Measurements from ENCODE around the gene MC1R.
"Not testable (repeated sequence)": the region's sequence is repeated elsewhere in the genome, so short reads cannot be mapped to it uniquely, and the experiment has no call there.

MC1R gene

GRCh38 chr16:89915303-89916232 lies 3.1 kb upstream of the MC1R start:
- DNase-seq, result no peak

GRCh38 chr16:89917773-89918452 lies 749 bp upstream of the MC1R start:
- peak; percentile 75 for DNase-seq

GRCh38 chr16:89919535-89920406 lies 1.1 kb downstream of the MC1R start:
- DNase-seq, result no peak

- no peak for DNase-seq
Measured at GRCh38 chr16:89920723-89921122, 2.1 kb downstream of the MC1R start.

- no peak for DNase-seq
Measured at GRCh38 chr16:89921131-89921701, 2.6 kb downstream of the MC1R start.

- DNase-seq, result no peak
Measured at GRCh38 chr16:89921702-89922476, 3.2 kb downstream of the MC1R start.

GRCh38 chr16:89922477-89922883 lies 3.8 kb downstream of the MC1R start:
- no peak for DNase-seq

- peak; percentile 28 for DNase-seq
Measured at GRCh38 chr16:89922884-89923639, 4.4 kb downstream of the MC1R start, which contains the start of gene TUBB3. TUBB3 (plus strand) TSS chr16:89923342; CDS start chr16:89923402, 60 bp downstream.

GRCh38 chr16:89923640-89924296 lies 5.1 kb downstream of the MC1R start:
- DNase-seq, result no peak

- DNase-seq, result no peak
Measured at GRCh38 chr16:89924297-89924924, 5.7 kb downstream of the MC1R start.

- DNase-seq, result no peak
Measured at GRCh38 chr16:89924925-89925307, 6.3 kb downstream of the MC1R start.

- no peak for DNase-seq
Measured at GRCh38 chr16:89925596-89926079, 7.0 kb downstream of the MC1R start.

GRCh38 chr16:89931305-89931896 lies 12.7 kb downstream of the MC1R start:
- DNase-seq, result no peak

- DNase-seq, result no peak
Measured at GRCh38 chr16:89931964-89932363, 13.3 kb downstream of the MC1R start.

GRCh38 chr16:89934019-89934418 lies 15.4 kb downstream of the MC1R start:
- DNase-seq, result not testable (repeated sequence)

- no peak for DNase-seq
Measured at GRCh38 chr16:89934611-89935553, 16.2 kb downstream of the MC1R start.

GRCh38 chr16:89935620-89936019 lies 17.0 kb downstream of the MC1R start:
- DNase-seq, result not testable (repeated sequence)

- DNase-seq, result no peak
Measured at GRCh38 chr16:89936034-89936433, 17.4 kb downstream of the MC1R start.
